ENCODE measurements around the gene RTN1. TPM values are rescaled to one million over a fixed set of nuclear protein-coding genes. Genes with fewer than 3 reads are reported as not detected.

RTN1 gene
- polyA plus RNA-seq, 1 donor from 2014 or later: 1,138 TPM

DNA sequence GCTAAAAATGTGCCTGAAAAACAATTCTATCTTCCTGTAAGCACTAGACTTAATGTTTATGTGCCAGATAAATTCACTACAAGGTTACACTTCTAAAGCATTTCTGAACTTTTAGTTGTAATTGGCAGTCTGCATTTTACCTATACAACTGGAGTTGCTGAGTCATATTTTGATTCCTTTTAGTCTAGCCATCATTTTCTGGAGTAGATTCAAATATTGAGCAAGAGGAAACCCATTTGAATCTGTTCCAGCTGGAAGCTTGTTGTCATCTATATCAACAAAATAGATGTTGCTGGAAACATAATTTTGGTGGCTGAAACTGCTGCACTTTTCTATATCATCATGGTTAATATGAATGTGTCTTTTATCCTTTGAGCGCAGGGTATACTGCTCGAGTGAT, 171.8 kb downstream of the RTN1 start:
- no peak overlapping the region for H3K27ac ChIP-seq (ENCODE audit: low read length)
- no peaks in the 10 kb centered on the region for H3K9me2 ChIP-seq (ENCODE audit: insufficient read depth, low read length)
- H3K4me3 ChIP-seq (ENCODE audit: low read length): no peak overlapping the region
- H3K27me3 ChIP-seq (ENCODE audit: insufficient read depth, low read depth, low read length): no peaks in the 10 kb centered on the region
- H3F3A ChIP-seq (ENCODE audit: insufficient read depth, low read length, poor library complexity, severe bottlenecking): no peaks in the 10 kb centered on the region
- H2AFZ ChIP-seq (ENCODE audit: low read depth, low read length): no peak overlapping the region
- H4K20me1 ChIP-seq (ENCODE audit: insufficient read depth): no peaks in the 10 kb centered on the region
- no peak overlapping the region for H3K4me2 ChIP-seq (ENCODE audit: low read length)
- peaks cover 4% of the 10 kb centered on the region for H3K9me3 ChIP-seq (ENCODE audit: low read length)
- no peaks in the 10 kb centered on the region for H3K79me2 ChIP-seq (replicated peaks; ENCODE audit: insufficient read depth, low read length)
- no peak overlapping the region for H3K9ac ChIP-seq (ENCODE audit: low read length)
- TF ChIP-seq TAF1 (IDR thresholded peaks at IDR 0.05; ENCODE audit: low read depth) (no peak), POLR2AphosphoS5 (IDR thresholded peaks at IDR 0.05) (no peak)
- TF ChIP-seq, protein P1, sequence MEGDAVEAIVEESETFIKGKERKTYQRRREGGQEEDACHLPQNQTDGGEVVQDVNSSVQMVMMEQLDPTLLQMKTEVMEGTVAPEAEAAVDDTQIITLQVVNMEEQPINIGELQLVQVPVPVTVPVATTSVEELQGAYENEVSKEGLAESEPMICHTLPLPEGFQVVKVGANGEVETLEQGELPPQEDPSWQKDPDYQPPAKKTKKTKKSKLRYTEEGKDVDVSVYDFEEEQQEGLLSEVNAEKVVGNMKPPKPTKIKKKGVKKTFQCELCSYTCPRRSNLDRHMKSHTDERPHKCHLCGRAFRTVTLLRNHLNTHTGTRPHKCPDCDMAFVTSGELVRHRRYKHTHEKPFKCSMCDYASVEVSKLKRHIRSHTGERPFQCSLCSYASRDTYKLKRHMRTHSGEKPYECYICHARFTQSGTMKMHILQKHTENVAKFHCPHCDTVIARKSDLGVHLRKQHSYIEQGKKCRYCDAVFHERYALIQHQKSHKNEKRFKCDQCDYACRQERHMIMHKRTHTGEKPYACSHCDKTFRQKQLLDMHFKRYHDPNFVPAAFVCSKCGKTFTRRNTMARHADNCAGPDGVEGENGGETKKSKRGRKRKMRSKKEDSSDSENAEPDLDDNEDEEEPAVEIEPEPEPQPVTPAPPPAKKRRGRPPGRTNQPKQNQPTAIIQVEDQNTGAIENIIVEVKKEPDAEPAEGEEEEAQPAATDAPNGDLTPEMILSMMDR (IDR thresholded peaks at IDR 0.05; ENCODE audit: poor library complexity, severe bottlenecking): no peak
- H3K36me3 ChIP-seq (ENCODE audit: insufficient read depth, low read length): no peaks in the 10 kb centered on the region

DNA sequence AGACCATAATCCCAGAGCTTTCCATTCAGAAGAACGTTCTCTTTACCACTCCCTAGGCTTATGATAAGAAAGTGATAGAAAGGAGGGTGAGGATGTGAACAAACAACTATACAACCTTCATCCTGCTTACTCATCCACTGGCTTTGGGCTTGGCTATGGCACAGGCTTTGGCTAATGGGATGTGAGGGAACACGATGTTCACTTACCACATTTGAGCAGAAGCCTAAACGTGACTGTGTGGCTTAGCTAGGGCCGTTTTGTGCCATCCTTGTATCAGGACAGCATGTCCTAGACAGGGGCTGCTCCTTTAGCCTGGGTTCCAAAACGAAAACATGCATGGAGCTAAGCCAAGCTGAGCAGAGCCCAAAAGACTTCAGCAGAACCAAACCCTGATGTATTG, 175.4 kb downstream of the RTN1 start:
- Histone ChIP-seq H3K79me2 (replicated peaks; ENCODE audit: insufficient read depth, low read length) (no peaks in the 10 kb centered on the region), H3F3A (ENCODE audit: insufficient read depth, low read length, poor library complexity, severe bottlenecking) (no peaks in the 10 kb centered on the region), H3K4me3 (ENCODE audit: low read length) (no peak overlapping the region), H3K27ac (ENCODE audit: low read length) (no peak overlapping the region), H3K4me2 (ENCODE audit: low read length) (no peak overlapping the region), H3K36me3 (ENCODE audit: insufficient read depth, low read length) (no peaks in the 10 kb centered on the region), H3K27me3 (ENCODE audit: insufficient read depth, low read depth, low read length) (no peaks in the 10 kb centered on the region), H4K20me1 (ENCODE audit: insufficient read depth) (no peaks in the 10 kb centered on the region), H3K9ac (ENCODE audit: low read length) (no peak overlapping the region), H2AFZ (ENCODE audit: low read depth, low read length) (no peak overlapping the region), H3K9me2 (ENCODE audit: insufficient read depth, low read length) (no peaks in the 10 kb centered on the region), H3K9me3 (ENCODE audit: low read length) (no peaks in the 10 kb centered on the region)
- TF ChIP-seq SMC3 (conservative IDR thresholded peaks at IDR 0.05; ENCODE audit: poor library complexity) (no peak), RAD21 (conservative IDR thresholded peaks at IDR 0.05) (no peak), MXI1 (conservative IDR thresholded peaks at IDR 0.05; ENCODE audit: poor library complexity, severe bottlenecking) (no peak), EZH2 (IDR thresholded peaks at IDR 0.05; ENCODE audit: borderline replicate concordance, insufficient read depth, low read length, poor library complexity, severe bottlenecking) (no peak), EP300 (conservative IDR thresholded peaks at IDR 0.05; ENCODE audit: poor library complexity, severe bottlenecking) (no peak), POLR2AphosphoS5 (IDR thresholded peaks at IDR 0.05) (no peak), TAF1 (IDR thresholded peaks at IDR 0.05; ENCODE audit: low read depth) (no peak)
- TF ChIP-seq, protein P1 (IDR thresholded peaks at IDR 0.05; ENCODE audit: poor library complexity, severe bottlenecking): no peak
- TF ChIP-seq, protein P2, sequence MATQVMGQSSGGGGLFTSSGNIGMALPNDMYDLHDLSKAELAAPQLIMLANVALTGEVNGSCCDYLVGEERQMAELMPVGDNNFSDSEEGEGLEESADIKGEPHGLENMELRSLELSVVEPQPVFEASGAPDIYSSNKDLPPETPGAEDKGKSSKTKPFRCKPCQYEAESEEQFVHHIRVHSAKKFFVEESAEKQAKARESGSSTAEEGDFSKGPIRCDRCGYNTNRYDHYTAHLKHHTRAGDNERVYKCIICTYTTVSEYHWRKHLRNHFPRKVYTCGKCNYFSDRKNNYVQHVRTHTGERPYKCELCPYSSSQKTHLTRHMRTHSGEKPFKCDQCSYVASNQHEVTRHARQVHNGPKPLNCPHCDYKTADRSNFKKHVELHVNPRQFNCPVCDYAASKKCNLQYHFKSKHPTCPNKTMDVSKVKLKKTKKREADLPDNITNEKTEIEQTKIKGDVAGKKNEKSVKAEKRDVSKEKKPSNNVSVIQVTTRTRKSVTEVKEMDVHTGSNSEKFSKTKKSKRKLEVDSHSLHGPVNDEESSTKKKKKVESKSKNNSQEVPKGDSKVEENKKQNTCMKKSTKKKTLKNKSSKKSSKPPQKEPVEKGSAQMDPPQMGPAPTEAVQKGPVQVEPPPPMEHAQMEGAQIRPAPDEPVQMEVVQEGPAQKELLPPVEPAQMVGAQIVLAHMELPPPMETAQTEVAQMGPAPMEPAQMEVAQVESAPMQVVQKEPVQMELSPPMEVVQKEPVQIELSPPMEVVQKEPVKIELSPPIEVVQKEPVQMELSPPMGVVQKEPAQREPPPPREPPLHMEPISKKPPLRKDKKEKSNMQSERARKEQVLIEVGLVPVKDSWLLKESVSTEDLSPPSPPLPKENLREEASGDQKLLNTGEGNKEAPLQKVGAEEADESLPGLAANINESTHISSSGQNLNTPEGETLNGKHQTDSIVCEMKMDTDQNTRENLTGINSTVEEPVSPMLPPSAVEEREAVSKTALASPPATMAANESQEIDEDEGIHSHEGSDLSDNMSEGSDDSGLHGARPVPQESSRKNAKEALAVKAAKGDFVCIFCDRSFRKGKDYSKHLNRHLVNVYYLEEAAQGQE (IDR thresholded peaks at IDR 0.05; ENCODE audit: borderline replicate concordance): no peak

All from neural cell (in vitro differentiated cells).